H1 (cell line): Measurements from ENCODE around the gene EIF2S1.

Experiments used
- EP300 ChIP-seq, 2 experiments: IDR thresholded peaks; 1 replicate in 1 of 2; 2 replicates in 1 of 2; pipeline ENCODE4 v1.6.1; 2011 to 2012; ENCODE audit warnings: low read depth in 2 of 2, low read length in 2 of 2, mild to moderate bottlenecking in 2 of 2, borderline replicate concordance in 1 of 2, inconsistent platforms in 1 of 2, moderate library complexity in 1 of 2
- EZH2 ChIP-seq: fragments of 200-600 bp; sonication (generic); IDR thresholded peaks from 2 replicates; pipeline ENCODE4 v1.7.1; 2012; ENCODE audit warnings: low read depth, mild to moderate bottlenecking, moderate library complexity, low read length, inconsistent platforms; ENCODE audit not compliant: severe bottlenecking
- GABPA ChIP-seq: IDR thresholded peaks from 2 replicates; pipeline ENCODE4 v1.6.1; 2011; ENCODE audit warnings: mild to moderate bottlenecking, low read length, moderate library complexity, borderline replicate concordance; ENCODE audit not compliant: insufficient read depth
- JUN ChIP-seq: IDR thresholded peaks from 2 replicates; pipeline ENCODE4 v1.6.1; 2011; ENCODE audit warnings: low read depth, mild to moderate bottlenecking, improper control_type of control experiment, low read length
- MAFK ChIP-seq: IDR thresholded peaks from 2 replicates; pipeline ENCODE4 v1.6.1; 2012; ENCODE audit warnings: low read depth, mild to moderate bottlenecking, improper control_type of control experiment, low read length
- POLR2A ChIP-seq, 2 experiments: IDR thresholded peaks; 1 replicate in 1 of 2; 2 replicates in 1 of 2; pipeline ENCODE4 v1.6.1; 2011; ENCODE audit warnings: low read depth in 2 of 2, low read length in 2 of 2, mild to moderate bottlenecking in 2 of 2; ENCODE audit errors: control extremely low read depth in 1 of 2
- POLR2AphosphoS5 ChIP-seq: IDR thresholded peaks from 2 replicates; pipeline ENCODE4 v1.6.1; 2011; ENCODE audit warnings: low read depth, low read length
- SP4 ChIP-seq: IDR thresholded peaks from 2 replicates; pipeline ENCODE4 v1.6.1; 2012; ENCODE audit warnings: low read length, inconsistent platforms
- SUZ12 ChIP-seq: fragments of 200-600 bp; sonication (generic); IDR thresholded peaks from 2 replicates; pipeline ENCODE4 v1.6.1; 2012; ENCODE audit warnings: mild to moderate bottlenecking, inconsistent platforms, low read length, moderate library complexity, mixed read lengths
- YY1 ChIP-seq: IDR thresholded peaks from 2 replicates; pipeline ENCODE4 v1.6.1; 2011; ENCODE audit warnings: low read depth, mild to moderate bottlenecking, low read length
- TF ChIP-seq, protein P1 (sequence below): IDR thresholded peaks from 2 replicates; pipeline ENCODE4 v1.6.1; 2012; ENCODE audit warnings: inconsistent platforms
- TF ChIP-seq, protein P2 (sequence below), 3 experiments: IDR thresholded peaks; 1 replicate in 2 of 3; 2 replicates in 1 of 3; pipeline versions ENCODE4 v1.5.1 to v1.6.1; 2011; ENCODE audit warnings: low read length in 3 of 3, mild to moderate bottlenecking in 3 of 3, inconsistent platforms in 2 of 3, low read depth in 1 of 3, moderate library complexity in 1 of 3; ENCODE audit not compliant: insufficient read depth in 1 of 3; ENCODE audit errors: control extremely low read depth in 1 of 3

DNA sequence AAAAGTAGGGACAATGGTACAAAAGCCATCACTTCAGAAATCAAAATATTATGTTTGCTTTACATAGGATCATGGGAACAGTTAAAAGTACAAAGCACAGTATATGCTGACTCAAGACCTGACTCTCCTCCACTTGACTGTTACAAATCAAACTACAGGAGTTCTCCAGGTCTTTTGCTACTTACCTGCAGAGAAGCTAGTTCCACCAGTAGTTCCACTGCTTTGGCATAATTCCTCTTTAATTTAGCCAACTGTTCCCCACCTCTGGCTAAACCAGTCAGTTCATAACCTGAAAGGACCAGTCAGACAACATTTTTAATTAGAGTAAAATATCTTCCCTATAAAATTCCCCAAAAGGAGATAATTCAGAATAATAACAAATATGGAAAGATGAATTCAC, 14.5 kb upstream of the EIF2S1 start:
- TF ChIP-seq, protein P1, sequence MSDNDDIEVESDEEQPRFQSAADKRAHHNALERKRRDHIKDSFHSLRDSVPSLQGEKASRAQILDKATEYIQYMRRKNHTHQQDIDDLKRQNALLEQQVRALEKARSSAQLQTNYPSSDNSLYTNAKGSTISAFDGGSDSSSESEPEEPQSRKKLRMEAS = no peak
- no peak for TF ChIP-seq SUZ12
- TF ChIP-seq EZH2 = no peak
- no peak for TF ChIP-seq POLR2A (IDR thresholded peaks at IDR 0.05; ENCODE audit: control extremely low read depth in 1 of 2, low read depth in 2 of 2, low read length in 2 of 2)
- TF ChIP-seq, protein P2, sequence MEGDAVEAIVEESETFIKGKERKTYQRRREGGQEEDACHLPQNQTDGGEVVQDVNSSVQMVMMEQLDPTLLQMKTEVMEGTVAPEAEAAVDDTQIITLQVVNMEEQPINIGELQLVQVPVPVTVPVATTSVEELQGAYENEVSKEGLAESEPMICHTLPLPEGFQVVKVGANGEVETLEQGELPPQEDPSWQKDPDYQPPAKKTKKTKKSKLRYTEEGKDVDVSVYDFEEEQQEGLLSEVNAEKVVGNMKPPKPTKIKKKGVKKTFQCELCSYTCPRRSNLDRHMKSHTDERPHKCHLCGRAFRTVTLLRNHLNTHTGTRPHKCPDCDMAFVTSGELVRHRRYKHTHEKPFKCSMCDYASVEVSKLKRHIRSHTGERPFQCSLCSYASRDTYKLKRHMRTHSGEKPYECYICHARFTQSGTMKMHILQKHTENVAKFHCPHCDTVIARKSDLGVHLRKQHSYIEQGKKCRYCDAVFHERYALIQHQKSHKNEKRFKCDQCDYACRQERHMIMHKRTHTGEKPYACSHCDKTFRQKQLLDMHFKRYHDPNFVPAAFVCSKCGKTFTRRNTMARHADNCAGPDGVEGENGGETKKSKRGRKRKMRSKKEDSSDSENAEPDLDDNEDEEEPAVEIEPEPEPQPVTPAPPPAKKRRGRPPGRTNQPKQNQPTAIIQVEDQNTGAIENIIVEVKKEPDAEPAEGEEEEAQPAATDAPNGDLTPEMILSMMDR (IDR thresholded peaks at IDR 0.05; ENCODE audit: control extremely low read depth in 1 of 3, insufficient read depth in 1 of 3, low read depth in 1 of 3, low read length in 3 of 3) = no peak
- TF ChIP-seq EP300 (IDR thresholded peaks at IDR 0.05; ENCODE audit: borderline replicate concordance in 1 of 2, low read depth in 2 of 2, low read length in 2 of 2) = no peak
- TF ChIP-seq JUN = no peak
- TF ChIP-seq MAFK = no peak
- TF ChIP-seq SP4 = no peak
- no peak for TF ChIP-seq YY1
- no peak for TF ChIP-seq POLR2AphosphoS5
- no peak for TF ChIP-seq GABPA
